HCT116 (cell line): ENCODE measurements around the gene ASB8. TPM values are rescaled to one million over a fixed set of nuclear protein-coding genes. Genes with fewer than 3 reads are reported as not detected.

Experiments used
- ATAC-seq: fragments of 200-7000 bp; cut with Tn5 transposase; 2 replicates; pipeline ENCODE4 v1.9.1; 2020; ENCODE audit warnings: mild to moderate bottlenecking, moderate library complexity
- BruUV-seq: library from RNA; stranded (reverse); fragments of 400-500 nt; replicated peaks from 2 replicates; lab custom pipeline; 2021; lab: Mats Ljungman, UMichigan
- CTCF ChIA-PET: fragments of 300-600 bp; sonication (Branson Sonifier 250); formaldehyde crosslinking; loops from one replicate; lab custom pipeline; 2021; ENCODE audit warnings: antibody characterized with exemption; lab: Charles Lee
- POLR2A ChIA-PET: fragments of 300-600, 350-600 bp; sonication (Branson Sonifier 250); formaldehyde crosslinking; loops from one replicate; lab custom pipeline; 2021; ENCODE audit warnings: antibody characterized with exemption; lab: Charles Lee
- RAD21 ChIA-PET, 2 experiments: fragments of 300-600 bp; sonication (Branson Sonifier 250); formaldehyde crosslinking; loops; one replicate each; lab custom pipeline; 2023; ENCODE audit warnings: low total read pairs in 2 of 2; ENCODE audit not compliant: uncharacterized antibody in 2 of 2, unreplicated experiment in 2 of 2, low non-redundant PET in 1 of 2; lab: Charles Lee
- DNase-seq: peaks from one replicate; pipeline ENCODE4 v3.0.0-alpha.2; 2010; ENCODE audit warnings: low read depth, low spot score
- H2AFZ ChIP-seq: fragments of 200-600 bp; shearing (Covaris generic), sonication (generic); 2 replicates; pipeline ENCODE4 v1.6.1; 2017; ENCODE audit warnings: low read depth, mixed run types, mixed read lengths, antibody characterized with exemption, low read length; ENCODE audit not compliant: poor library complexity, severe bottlenecking
- H3K27ac ChIP-seq: 2 replicates; pipeline ENCODE4 v1.5.1; 2012; ENCODE audit warnings: low read depth, low read length
- H3K27me3 ChIP-seq: fragments of 200-600 bp; sonication (generic); 2 replicates; pipeline ENCODE4 v1.6.1; 2016; ENCODE audit warnings: mixed run types, low read length, mixed read lengths; ENCODE audit not compliant: insufficient read depth
- H3K36me3 ChIP-seq, 2 experiments: fragments of 200-500 bp in 1 of 2; fragments of 200-600 bp in 1 of 2; sonication (Bioruptor generic) in 1 of 2; sonication (generic) in 1 of 2; 2 replicates each; pipeline versions ENCODE4 v1.5.1 to v1.6.1; 2014 to 2016; ENCODE audit warnings: low read length in 2 of 2, inconsistent platforms in 1 of 2, mixed read lengths in 1 of 2, mixed run types in 1 of 2; ENCODE audit not compliant: insufficient read depth in 2 of 2, control insufficient read depth in 1 of 2
- H3K4me1 ChIP-seq, 2 experiments: fragments of 200-600 bp in 1 of 2; sonication (generic) in 1 of 2; 2 replicates each; pipeline versions ENCODE4 v1.5.1 to v1.6.1; 2012 to 2017; ENCODE audit warnings: low read length in 2 of 2, inconsistent platforms in 1 of 2, mild to moderate bottlenecking in 1 of 2, mixed read lengths in 1 of 2, mixed run types in 1 of 2, moderate library complexity in 1 of 2; ENCODE audit not compliant: insufficient read depth in 2 of 2, control insufficient read depth in 1 of 2
- H3K4me2 ChIP-seq: fragments of 200-600 bp; sonication (generic); 2 replicates; pipeline ENCODE4 v1.6.1; 2017; ENCODE audit warnings: mixed run types, low read length, mixed read lengths
- H3K4me3 ChIP-seq, 2 experiments: fragments of 200-600 bp in 1 of 2; sonication (generic) in 1 of 2; replicated peaks in 1 of 2; 2 replicates each; pipeline ENCODE4 v1.5.1; 2011 to 2016; ENCODE audit warnings: low read length in 2 of 2, control low read depth in 1 of 2, low read depth in 1 of 2, mild to moderate bottlenecking in 1 of 2, mixed read lengths in 1 of 2, mixed run types in 1 of 2
- H3K79me2 ChIP-seq: fragments of 200-600 bp; sonication (generic); 2 replicates; pipeline ENCODE4 v1.6.1; 2017; ENCODE audit warnings: mild to moderate bottlenecking, mixed run types, low read length, moderate library complexity, mixed read lengths; ENCODE audit not compliant: insufficient read depth
- H3K9ac ChIP-seq: fragments of 200-600 bp; sonication (generic); 2 replicates; pipeline ENCODE4 v1.6.1; 2016; ENCODE audit warnings: low read length, mixed read lengths
- H3K9me2 ChIP-seq: fragments of 200-600 bp; sonication (generic), shearing (Covaris generic); 2 replicates; pipeline ENCODE4 v1.6.1; 2017; ENCODE audit warnings: mixed run types, mild to moderate bottlenecking, moderate library complexity; ENCODE audit not compliant: insufficient read depth
- H3K9me3 ChIP-seq, 2 experiments: fragments of 200-500 bp in 1 of 2; fragments of 200-600 bp in 1 of 2; sonication (Bioruptor generic) in 1 of 2; sonication (generic) in 1 of 2; 2 replicates each; pipeline ENCODE4 v1.6.1; 2014 to 2017; ENCODE audit warnings: low read length in 2 of 2, mixed read lengths in 2 of 2, inconsistent platforms in 1 of 2, low read depth in 1 of 2, mild to moderate bottlenecking in 1 of 2, mixed run types in 1 of 2, moderate library complexity in 1 of 2; ENCODE audit not compliant: control insufficient read depth in 1 of 2, insufficient read depth in 1 of 2
- H4K20me1 ChIP-seq: fragments of 200-600 bp; sonication (generic), shearing (Covaris generic); 2 replicates; pipeline ENCODE4 v1.6.1; 2017; ENCODE audit warnings: mixed run types, mild to moderate bottlenecking, moderate library complexity; ENCODE audit not compliant: insufficient read depth
- CBX3 ChIP-seq: IDR thresholded peaks from 2 replicates; pipeline ENCODE4 v1.6.1; 2012; ENCODE audit warnings: low read depth
- CEBPB ChIP-seq: IDR thresholded peaks from 2 replicates; pipeline ENCODE4 v1.6.1; 2012; ENCODE audit warnings: low read depth
- EGR1 ChIP-seq: IDR thresholded peaks from 2 replicates; pipeline ENCODE4 v1.6.1; 2012; ENCODE audit warnings: low read depth
- EZH2 ChIP-seq: fragments of 200-600 bp; sonication (generic); IDR thresholded peaks from 2 replicates; pipeline ENCODE4 v1.6.1; 2017; ENCODE audit warnings: antibody characterized with exemption, mixed run types
- EZH2phosphoT487 ChIP-seq: fragments of 200-600 bp; IDR thresholded peaks from 2 replicates; pipeline ENCODE4 v1.6.1; 2018; ENCODE audit warnings: antibody characterized with exemption, borderline replicate concordance
- FOSL1 ChIP-seq: IDR thresholded peaks from 2 replicates; pipeline ENCODE4 v1.6.1; 2012; ENCODE audit warnings: low read depth
- SRF ChIP-seq: IDR thresholded peaks from 2 replicates; pipeline ENCODE4 v1.6.1; 2012; ENCODE audit warnings: low read depth
- TCF7L2 ChIP-seq: IDR thresholded peaks from 2 replicates; pipeline ENCODE4 v1.7.0; 2011; ENCODE audit warnings: borderline replicate concordance, inconsistent platforms; ENCODE audit not compliant: insufficient read depth, insufficient read length; ENCODE audit errors: extremely low read depth
- ZFX ChIP-seq: fragments of 450-650 bp; IDR thresholded peaks from 2 replicates; pipeline ENCODE4 v1.6.1; 2017
- intact Hi-C: fragments of 100-400 bp; cut with micrococcal nuclease; formaldehyde crosslinking; loops from 2 replicates; pipeline ENCODE4 v1.10.0; 2022
- total RNA-seq: library from RNA; stranded (reverse); gene quantifications from one replicate; pipeline ENCODE4 v1.2.1, GENCODE V29; 2021; ENCODE audit not compliant: unreplicated experiment
- TF ChIP-seq, protein P1 (sequence below): IDR thresholded peaks from 2 replicates; pipeline ENCODE4 v1.6.1; 2012
- TF ChIP-seq, protein P2 (sequence below), 3 experiments: fragments of 200-600 bp in 1 of 3; sonication (generic) in 1 of 3; IDR thresholded peaks in 2 of 3; conservative IDR thresholded peaks in 1 of 3; 2 replicates each; pipeline ENCODE4 v1.5.1; 2012 to 2017; ENCODE audit warnings: low read depth in 2 of 3, low read length in 2 of 3, antibody characterized with exemption in 1 of 3, borderline replicate concordance in 1 of 3, control low read depth in 1 of 3, mild to moderate bottlenecking in 1 of 3, mixed read lengths in 1 of 3, mixed run types in 1 of 3, moderate library complexity in 1 of 3; ENCODE audit not compliant: insufficient read depth in 1 of 3

Gene ASB8
- total RNA-seq, 1 experiment from 2014 or later = 14.0 TPM

DNA sequence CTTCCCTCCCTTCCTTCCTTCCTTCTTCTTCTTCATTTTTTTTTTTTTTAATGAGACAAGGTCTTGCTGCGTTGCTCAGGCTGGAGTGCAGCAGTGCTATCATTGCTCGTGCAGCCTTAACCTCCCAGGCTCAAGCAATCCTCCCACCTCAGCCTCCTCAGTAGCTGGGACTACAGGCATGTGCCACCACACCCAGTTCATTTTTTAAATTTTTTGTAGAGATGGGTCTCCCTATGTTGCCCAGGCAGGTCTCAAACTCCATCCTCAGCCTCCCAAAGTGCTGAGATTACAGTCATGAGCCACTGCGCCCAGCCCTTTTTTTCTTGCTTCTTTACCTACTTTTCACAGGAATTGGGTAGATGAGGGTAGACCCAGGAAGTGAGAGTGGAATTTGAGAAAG lies 44.2 kb upstream of the ASB8 start:
- DNase-seq = no peak
- CTCF ChIA-PET = no interaction called here
- Histone ChIP-seq H4K20me1 (no peaks in the 10 kb centered on the region), H3K4me2 (no peak overlapping the region), H3K27me3 (no peaks in the 10 kb centered on the region), H3K4me3 (no peak overlapping the region), H2AFZ (no peak overlapping the region), H3K9me2 (no peaks in the 10 kb centered on the region), H3K27ac (no peak overlapping the region), H3K79me2 (no peaks in the 10 kb centered on the region), H3K9me3 (no peaks in the 10 kb centered on the region), H3K9ac (no peak overlapping the region), H3K36me3 (no peaks in the 10 kb centered on the region), H3K4me1 (peaks cover 10 to 20% of the 10 kb centered on the region in 2 experiments; a peak in 3 of 4 replicates)
- RAD21 ChIA-PET = no interaction called here
- intact Hi-C loops = no loop called here
- no peak for ATAC-seq
- TF ChIP-seq FOSL1 (no peak), TCF7L2 (no peak), CEBPB (no peak), EZH2phosphoT487 (no peak), ZFX (no peak), SRF (no peak), EZH2 (no peak)
- TF ChIP-seq, protein P1, sequence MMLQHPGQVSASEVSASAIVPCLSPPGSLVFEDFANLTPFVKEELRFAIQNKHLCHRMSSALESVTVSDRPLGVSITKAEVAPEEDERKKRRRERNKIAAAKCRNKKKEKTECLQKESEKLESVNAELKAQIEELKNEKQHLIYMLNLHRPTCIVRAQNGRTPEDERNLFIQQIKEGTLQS = no peak
- POLR2A ChIA-PET = no interaction called here
- no TSS peak for BruUV-seq

DNA sequence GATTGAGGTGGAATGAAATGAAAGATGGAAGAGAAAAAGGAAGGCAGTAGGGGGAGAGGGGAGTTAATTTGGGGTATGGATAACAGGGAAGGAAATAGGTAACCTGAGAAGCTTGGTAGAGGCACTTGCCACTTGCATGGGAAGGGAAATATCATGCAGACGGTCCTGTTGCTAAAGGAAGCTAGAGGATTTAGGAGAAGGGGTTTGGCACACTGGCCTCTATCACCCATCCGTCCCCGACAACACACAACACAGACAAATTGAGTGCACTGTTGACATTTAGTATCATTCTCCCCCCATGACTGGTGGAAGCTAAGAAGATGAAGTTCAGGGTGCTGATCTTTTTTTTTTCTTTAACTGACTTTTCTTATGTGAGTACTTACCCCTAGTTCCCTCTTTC lies 43.8 kb upstream of the ASB8 start:
- H3K4me3 ChIP-seq = no peak overlapping the region
- no peaks in the 10 kb centered on the region for H3K27me3 ChIP-seq
- ATAC-seq (no peak), DNase-seq (no peak)
- ChIA-PET POLR2A (no interaction called here), CTCF (no interaction called here), RAD21 (no interaction called here)
- H3K9ac ChIP-seq = no peak overlapping the region
- H3K79me2 ChIP-seq = no peaks in the 10 kb centered on the region
- no peak overlapping the region for H2AFZ ChIP-seq
- H4K20me1 ChIP-seq = no peaks in the 10 kb centered on the region
- peaks cover 10 to 20% of the 10 kb centered on the region in 2 experiments; a peak in 3 of 4 replicates for H3K4me1 ChIP-seq
- no peaks in the 10 kb centered on the region for H3K9me3 ChIP-seq
- no peaks in the 10 kb centered on the region for H3K9me2 ChIP-seq
- BruUV-seq = no TSS peak
- no peak overlapping the region for H3K4me2 ChIP-seq
- no peak overlapping the region for H3K27ac ChIP-seq
- no peaks in the 10 kb centered on the region for H3K36me3 ChIP-seq
- TF ChIP-seq, protein P2, sequence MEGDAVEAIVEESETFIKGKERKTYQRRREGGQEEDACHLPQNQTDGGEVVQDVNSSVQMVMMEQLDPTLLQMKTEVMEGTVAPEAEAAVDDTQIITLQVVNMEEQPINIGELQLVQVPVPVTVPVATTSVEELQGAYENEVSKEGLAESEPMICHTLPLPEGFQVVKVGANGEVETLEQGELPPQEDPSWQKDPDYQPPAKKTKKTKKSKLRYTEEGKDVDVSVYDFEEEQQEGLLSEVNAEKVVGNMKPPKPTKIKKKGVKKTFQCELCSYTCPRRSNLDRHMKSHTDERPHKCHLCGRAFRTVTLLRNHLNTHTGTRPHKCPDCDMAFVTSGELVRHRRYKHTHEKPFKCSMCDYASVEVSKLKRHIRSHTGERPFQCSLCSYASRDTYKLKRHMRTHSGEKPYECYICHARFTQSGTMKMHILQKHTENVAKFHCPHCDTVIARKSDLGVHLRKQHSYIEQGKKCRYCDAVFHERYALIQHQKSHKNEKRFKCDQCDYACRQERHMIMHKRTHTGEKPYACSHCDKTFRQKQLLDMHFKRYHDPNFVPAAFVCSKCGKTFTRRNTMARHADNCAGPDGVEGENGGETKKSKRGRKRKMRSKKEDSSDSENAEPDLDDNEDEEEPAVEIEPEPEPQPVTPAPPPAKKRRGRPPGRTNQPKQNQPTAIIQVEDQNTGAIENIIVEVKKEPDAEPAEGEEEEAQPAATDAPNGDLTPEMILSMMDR (IDR thresholded peaks at IDR 0.05 in 2 of 3, conservative IDR thresholded peaks at IDR 0.05 in 1 of 3; ENCODE audit: borderline replicate concordance in 1 of 3, insufficient read depth in 1 of 3, low read depth in 2 of 3, low read length in 2 of 3) = no peak
- TF ChIP-seq CBX3 = no peak
- TF ChIP-seq EGR1 = no peak
- no peak for TF ChIP-seq TCF7L2
- intact Hi-C loops = no loop called here
